Activated CD4-positive, CD25-positive, alpha-beta regulatory T cell treated with anti-CD3 and anti-CD28 coated beads, Interleukin-2, amount 50 U/mL, for 72 hours (primary cell): ENCODE data around the gene ZDHHC14.
"Not testable (repeated sequence)": the region's sequence is repeated elsewhere in the genome, so short reads cannot be mapped to it uniquely, and the experiment has no call there.

Experiments
- DNase-seq: peaks from one replicate; pipeline ENCODE4 v3.0.0; 2021

ZDHHC14 gene

GRCh38 chr6:157584036-157584435 is 203.0 kb downstream of the ZDHHC14 start:
- DNase-seq, result no peak

- no peak for DNase-seq
These were observed 204.5 kb downstream of the ZDHHC14 start for GRCh38 chr6:157585274-157586087.

- DNase-seq, result no peak
These were observed 205.1 kb downstream of the ZDHHC14 start for GRCh38 chr6:157586088-157586414.

- DNase-seq, result no peak
These were observed 205.6 kb downstream of the ZDHHC14 start for GRCh38 chr6:157586476-157587126.

- no peak for DNase-seq
These were observed 206.3 kb downstream of the ZDHHC14 start for GRCh38 chr6:157587127-157587926.

GRCh38 chr6:157590654-157591053 is 209.7 kb downstream of the ZDHHC14 start:
- not testable (repeated sequence) for DNase-seq

GRCh38 chr6:157592541-157592940 is 211.6 kb downstream of the ZDHHC14 start:
- no peak for DNase-seq

- no peak for DNase-seq
These were observed 212.0 kb downstream of the ZDHHC14 start for GRCh38 chr6:157592980-157593379.

GRCh38 chr6:157593596-157593995 is 212.6 kb downstream of the ZDHHC14 start:
- DNase-seq, result no peak

- DNase-seq, result no peak
These were observed 213.3 kb downstream of the ZDHHC14 start for GRCh38 chr6:157594292-157594691.

GRCh38 chr6:157595768-157596167 is 214.8 kb downstream of the ZDHHC14 start:
- no peak for DNase-seq

GRCh38 chr6:157596461-157596860 is 215.5 kb downstream of the ZDHHC14 start:
- DNase-seq, result no peak

GRCh38 chr6:157596886-157597285 is 215.9 kb downstream of the ZDHHC14 start:
- DNase-seq, result no peak

- DNase-seq, result no peak
These were observed 216.7 kb downstream of the ZDHHC14 start for GRCh38 chr6:157597461-157598312.

- DNase-seq, result no peak
These were observed 218.2 kb downstream of the ZDHHC14 start for GRCh38 chr6:157599191-157599590.

- DNase-seq, result no peak
These were observed 219.8 kb downstream of the ZDHHC14 start for GRCh38 chr6:157600807-157601206.

- DNase-seq, result no peak
These were observed 221.7 kb downstream of the ZDHHC14 start for GRCh38 chr6:157602521-157603295.

- DNase-seq, result no peak
These were observed 222.4 kb downstream of the ZDHHC14 start for GRCh38 chr6:157603314-157603940.

- no peak for DNase-seq
These were observed 223.0 kb downstream of the ZDHHC14 start for GRCh38 chr6:157603971-157604370.

GRCh38 chr6:157604816-157605215 is 223.8 kb downstream of the ZDHHC14 start:
- DNase-seq, result no peak

GRCh38 chr6:157605484-157605883 is 224.5 kb downstream of the ZDHHC14 start:
- no peak for DNase-seq
